Breast epithelium (tissue), 3 donors: ENCODE data around the gene WNK2.

ENCODE experiments used
- POLR2A ChIP-seq: fragments of 450-650 bp; IDR thresholded peaks from one replicate; pipeline ENCODE4 v1.6.1; 2016; ENCODE audit warnings: antibody characterized with exemption, mild to moderate bottlenecking, moderate library complexity
- POLR2AphosphoS5 ChIP-seq, 3 donors: sonication (generic); formaldehyde crosslinking; IDR thresholded peaks; one replicate each; pipeline ENCODE4 v1.6.1; 2017; ENCODE audit warnings: antibody characterized with exemption in 3 of 3
- TF ChIP-seq, protein P1 (sequence below), 3 donors: fragments of 450-650 bp; IDR thresholded peaks; one replicate each; pipeline ENCODE4 v1.5.1; 2016 to 2017; ENCODE audit warnings: antibody characterized with exemption in 3 of 3, mild to moderate bottlenecking in 3 of 3, moderate library complexity in 3 of 3

DNA sequence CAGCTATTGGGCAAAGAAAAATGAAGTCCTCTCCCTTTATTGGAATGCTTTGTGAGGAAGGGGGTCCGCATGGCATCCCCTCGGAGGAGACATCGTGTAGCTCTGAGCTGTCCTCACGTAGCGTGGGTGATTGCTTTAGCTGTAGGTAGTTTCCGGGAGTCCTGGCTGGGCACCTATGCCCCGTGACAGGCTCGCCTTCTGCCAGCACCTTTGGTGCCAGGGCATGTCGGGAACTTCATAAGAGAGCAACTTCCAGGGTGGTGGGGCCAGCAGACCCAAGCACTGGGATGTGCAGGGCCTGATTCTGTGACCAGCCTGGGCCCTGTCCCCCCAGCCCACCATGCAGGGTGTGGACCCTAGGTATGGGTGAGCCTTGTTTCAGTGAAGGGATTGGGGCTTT lies 64.0 kb downstream of the WNK2 start:
- TF ChIP-seq POLR2A: no peak
- TF ChIP-seq, protein P1, sequence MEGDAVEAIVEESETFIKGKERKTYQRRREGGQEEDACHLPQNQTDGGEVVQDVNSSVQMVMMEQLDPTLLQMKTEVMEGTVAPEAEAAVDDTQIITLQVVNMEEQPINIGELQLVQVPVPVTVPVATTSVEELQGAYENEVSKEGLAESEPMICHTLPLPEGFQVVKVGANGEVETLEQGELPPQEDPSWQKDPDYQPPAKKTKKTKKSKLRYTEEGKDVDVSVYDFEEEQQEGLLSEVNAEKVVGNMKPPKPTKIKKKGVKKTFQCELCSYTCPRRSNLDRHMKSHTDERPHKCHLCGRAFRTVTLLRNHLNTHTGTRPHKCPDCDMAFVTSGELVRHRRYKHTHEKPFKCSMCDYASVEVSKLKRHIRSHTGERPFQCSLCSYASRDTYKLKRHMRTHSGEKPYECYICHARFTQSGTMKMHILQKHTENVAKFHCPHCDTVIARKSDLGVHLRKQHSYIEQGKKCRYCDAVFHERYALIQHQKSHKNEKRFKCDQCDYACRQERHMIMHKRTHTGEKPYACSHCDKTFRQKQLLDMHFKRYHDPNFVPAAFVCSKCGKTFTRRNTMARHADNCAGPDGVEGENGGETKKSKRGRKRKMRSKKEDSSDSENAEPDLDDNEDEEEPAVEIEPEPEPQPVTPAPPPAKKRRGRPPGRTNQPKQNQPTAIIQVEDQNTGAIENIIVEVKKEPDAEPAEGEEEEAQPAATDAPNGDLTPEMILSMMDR (IDR thresholded peaks at IDR 0.05): no peak
- no peak for TF ChIP-seq POLR2AphosphoS5 (IDR thresholded peaks at IDR 0.05)
